ENCODE measurements around the gene ARAP1.

Gene ARAP1

DNA sequence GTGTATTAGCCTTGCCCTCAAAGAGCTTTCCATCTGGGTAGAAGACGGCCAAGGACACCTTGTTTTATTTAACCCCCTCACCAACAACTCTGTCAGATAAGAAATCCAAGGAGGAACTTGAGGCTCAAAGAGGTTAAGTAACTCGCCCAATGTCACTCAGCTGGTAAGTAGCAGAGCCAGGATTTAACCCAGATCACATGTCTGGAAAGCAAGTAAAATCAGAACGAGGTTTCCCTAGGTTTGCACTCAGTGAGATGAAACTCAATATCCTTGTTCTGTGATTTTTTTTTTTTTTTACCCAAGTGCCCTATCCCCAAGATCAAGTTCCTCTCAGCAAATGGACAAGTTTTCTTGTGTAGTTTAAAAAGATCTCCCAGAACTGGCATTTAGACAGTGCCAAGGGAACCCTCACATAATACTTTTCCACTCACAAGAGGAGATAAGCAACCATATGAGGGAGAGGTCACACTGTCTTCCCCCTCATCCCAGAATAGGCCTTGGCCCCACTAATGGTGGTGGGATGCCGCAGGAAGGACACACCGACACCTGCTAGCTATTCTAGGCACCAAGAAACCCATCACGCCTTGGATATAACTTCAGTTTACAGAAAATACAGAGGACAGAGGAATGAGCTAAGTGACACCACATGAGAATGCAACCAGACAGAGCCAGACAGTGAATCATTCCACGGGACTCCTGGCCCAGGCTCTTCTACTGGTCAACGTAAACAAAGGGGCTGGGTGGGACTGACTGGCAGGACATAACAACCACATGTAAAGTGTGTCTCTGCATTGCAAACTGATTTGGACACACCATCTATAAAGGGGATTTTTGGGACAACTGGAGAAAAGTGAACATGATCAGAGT, 8.6 kb upstream of the ARAP1 start:
- DNase-seq = no peak

GRCh38 chr11:72759468-72759985, 7.3 kb upstream of the ARAP1 start:
- DNase-seq = no peak

- DNase-seq = no peak
These were observed 6.6 kb upstream of the ARAP1 start for GRCh38 chr11:72758690-72759389.

GRCh38 chr11:72758304-72758689, 6.1 kb upstream of the ARAP1 start:
- DNase-seq = no peak

- no peak for DNase-seq
These were observed 3.6 kb upstream of the ARAP1 start for GRCh38 chr11:72755713-72756285.

GRCh38 chr11:72754544-72755155, 2.4 kb upstream of the ARAP1 start:
- DNase-seq = no peak

GRCh38 chr11:72754149-72754543, 1.9 kb upstream of the ARAP1 start:
- DNase-seq = no peak

GRCh38 chr11:72753341-72754148, 1.3 kb upstream of the ARAP1 start:
- DNase-seq = no peak

GRCh38 chr11:72751116-72752087, 806 bp downstream of the ARAP1 start:
- DNase-seq = no peak

DNA sequence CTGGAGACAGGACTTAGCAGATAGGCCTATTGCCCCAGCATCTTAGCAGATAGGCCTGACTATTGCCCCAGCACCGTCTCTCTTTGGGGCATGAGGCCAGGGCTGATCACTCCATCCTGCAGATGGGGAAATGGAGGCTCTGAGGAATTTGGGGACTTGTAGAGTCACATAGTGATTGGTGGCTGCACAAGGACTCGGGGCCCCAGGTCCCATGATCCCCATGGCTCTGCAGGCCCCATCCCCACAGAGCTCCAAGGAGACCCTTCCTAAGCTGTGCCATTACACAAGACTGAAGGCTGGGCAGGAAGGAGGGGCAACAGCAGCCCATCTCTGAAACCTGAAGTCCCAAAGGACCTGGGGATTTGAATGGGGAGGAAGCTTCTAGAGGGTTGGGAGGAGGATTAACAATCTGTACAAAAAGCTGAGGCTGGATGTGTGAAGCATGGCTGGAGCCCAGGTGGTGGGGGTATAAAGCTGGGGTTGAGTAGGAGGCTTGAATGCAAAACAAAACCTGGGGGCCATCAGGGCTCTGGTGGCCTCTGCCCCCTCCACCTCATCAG, 1.6 kb downstream of the ARAP1 start:
- no peak for DNase-seq

DNA sequence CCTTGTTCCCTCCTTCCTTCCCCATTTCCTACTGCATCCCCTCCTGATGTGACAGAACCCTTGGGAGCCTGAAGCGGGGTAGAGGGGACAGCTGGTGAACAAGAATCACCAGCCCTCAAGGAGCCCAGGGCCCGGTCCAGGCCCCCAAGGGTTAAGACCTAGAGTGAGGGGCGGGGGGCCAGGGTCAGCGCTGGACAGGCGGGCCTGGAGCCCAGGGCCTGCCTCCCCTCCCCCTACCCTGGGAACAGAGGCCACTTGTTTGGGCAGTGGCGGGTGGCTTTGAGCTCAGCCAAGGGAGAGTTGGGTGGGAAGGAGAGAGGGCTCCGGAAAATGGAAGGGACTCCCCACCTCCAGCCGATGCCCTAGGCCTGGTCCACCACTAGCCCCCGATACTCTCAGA, 2.1 kb downstream of the ARAP1 start:
- no peak for DNase-seq

DNA sequence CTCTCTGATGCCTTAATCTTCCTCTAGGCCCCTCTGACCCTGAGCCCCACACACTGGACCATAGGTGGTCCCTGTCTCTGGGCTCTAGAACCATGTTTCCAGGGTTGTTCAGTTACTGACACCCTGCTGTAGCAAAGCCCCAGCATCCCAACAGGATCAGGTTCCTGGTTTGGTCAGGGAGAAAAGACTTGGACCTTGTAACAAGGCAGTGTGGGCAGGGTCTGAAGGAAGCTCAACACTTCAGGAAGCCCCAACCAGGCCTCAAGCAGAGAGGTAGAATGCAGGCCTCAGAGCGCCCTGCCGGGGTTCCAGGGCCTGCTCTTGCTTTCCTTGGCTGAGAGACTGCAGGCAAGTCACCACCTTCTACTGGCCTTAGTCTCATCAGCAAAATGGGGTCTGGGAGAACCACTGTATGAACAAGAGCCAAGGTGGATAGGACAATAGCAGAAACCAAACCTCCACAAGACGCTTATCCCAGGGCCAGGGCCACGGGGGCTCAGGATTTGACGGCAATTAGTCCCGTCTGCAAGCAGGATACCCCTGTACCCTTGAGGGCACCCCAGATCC, 4.8 kb downstream of the ARAP1 start:
- no peak for DNase-seq

GRCh38 chr11:72746821-72747220, 5.4 kb downstream of the ARAP1 start:
- no peak for DNase-seq

- no peak for DNase-seq
These were observed 6.2 kb downstream of the ARAP1 start for GRCh38 chr11:72745925-72746550.

GRCh38 chr11:72745511-72745910, 6.7 kb downstream of the ARAP1 start:
- DNase-seq = no peak

DNA sequence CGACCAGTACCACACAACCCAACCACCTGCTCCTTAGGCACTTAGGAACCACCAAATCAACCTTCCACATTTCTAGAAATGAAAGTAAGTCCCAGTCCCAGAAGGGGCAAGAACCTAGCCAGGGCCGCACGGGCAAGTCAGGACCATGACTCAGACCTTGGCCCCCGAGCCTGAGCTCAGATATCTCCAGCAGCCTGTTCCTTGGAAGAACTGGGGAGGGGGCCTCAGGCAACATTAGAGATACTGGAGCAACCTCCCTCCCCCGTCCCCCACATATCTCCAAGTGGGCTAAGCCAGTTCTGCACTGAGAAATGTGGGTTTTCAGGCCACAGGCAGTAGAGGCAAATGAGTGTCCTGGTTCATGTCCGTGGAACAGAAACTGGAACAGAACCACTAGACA, 7.7 kb downstream of the ARAP1 start:
- DNase-seq = no peak

DNA sequence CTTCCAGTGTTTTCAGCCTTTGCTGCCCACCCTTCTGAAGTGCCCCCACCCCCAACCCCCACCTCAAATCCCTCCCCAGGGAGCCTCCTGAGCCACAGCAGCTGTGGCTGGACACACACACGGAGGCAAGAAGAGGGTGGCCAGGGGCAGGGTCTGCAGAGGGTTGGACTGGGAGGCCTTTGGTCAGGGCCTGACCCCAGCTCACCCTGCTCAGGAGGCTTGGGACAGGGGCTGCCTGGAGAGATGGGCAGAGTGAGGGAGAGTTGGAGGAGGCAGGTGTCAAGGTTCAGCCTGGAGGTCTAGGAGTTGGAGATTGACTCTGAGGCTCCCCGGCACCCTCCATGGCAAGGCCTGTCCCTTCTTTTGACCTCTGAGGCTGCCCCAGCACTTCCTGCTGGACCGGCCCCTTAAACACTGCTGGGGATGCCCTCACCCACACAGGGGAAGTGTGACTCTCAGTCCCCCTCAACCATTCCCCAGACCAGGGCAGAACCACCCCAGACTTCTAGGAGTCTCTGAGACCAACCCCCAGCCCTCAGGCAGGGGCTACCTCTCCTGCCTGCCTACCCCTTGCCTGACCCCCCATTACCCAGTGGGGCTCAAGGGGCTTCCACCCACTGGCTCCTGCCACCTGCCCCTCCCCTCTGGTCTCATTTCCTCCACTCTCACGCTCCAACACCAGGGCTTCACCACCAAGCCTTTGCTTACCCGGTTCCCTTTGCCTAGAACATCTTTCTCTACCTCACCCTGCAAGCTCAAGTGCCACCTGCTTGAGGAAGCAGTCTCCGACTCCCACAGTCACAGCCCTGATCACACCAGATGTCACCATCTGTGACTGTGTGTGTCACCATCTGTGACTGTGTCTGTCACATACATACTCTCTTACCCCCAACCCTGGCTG, 8.6 kb downstream of the ARAP1 start:
- no peak for DNase-seq

- DNase-seq = no peak
These were observed 9.5 kb downstream of the ARAP1 start for GRCh38 chr11:72742513-72743320.
